Measurements from ENCODE around the gene PRDM16. TPM values are rescaled to one million over a fixed set of nuclear protein-coding genes. Genes with fewer than 3 reads are reported as not detected.
A peak's percentile ranks its signal among the peaks of the same experiment; 100 is the strongest.

Gene PRDM16
- total and polyA plus RNA-seq, 2 of the 13 experiments (the other 11 are each of a cell fraction or from before 2014, with no cell fraction given): 0.15 to 0.81 TPM

DNA sequence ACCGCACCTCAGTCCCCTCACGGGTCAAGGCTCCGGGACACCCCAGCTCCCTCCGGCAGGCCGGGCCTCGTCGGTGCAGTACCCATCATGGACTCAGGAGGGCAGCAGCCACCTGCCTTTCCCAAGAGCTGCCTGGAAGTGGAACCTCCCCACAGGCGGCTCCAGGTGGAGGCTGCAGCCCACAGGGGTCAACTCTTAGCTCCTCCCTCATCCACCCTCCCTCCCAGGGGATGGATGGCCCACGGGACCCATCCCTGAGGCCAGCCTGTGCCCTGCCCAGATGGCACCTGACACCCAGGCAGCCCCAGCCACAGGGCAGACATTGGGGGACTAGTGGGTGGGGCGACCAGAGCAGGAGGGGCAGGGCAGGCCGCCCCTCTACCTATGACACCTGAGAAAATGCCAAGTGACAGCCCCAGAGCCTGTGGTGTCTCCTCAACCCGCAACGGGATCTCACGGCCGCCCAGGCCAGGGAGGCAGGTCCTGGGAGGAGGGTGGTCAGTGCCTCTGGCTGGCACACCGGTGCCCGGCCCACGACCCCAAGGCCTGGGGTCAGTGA lies 384.3 kb downstream of the PRDM16 start (continued):
- TF ChIP-seq, protein P1, sequence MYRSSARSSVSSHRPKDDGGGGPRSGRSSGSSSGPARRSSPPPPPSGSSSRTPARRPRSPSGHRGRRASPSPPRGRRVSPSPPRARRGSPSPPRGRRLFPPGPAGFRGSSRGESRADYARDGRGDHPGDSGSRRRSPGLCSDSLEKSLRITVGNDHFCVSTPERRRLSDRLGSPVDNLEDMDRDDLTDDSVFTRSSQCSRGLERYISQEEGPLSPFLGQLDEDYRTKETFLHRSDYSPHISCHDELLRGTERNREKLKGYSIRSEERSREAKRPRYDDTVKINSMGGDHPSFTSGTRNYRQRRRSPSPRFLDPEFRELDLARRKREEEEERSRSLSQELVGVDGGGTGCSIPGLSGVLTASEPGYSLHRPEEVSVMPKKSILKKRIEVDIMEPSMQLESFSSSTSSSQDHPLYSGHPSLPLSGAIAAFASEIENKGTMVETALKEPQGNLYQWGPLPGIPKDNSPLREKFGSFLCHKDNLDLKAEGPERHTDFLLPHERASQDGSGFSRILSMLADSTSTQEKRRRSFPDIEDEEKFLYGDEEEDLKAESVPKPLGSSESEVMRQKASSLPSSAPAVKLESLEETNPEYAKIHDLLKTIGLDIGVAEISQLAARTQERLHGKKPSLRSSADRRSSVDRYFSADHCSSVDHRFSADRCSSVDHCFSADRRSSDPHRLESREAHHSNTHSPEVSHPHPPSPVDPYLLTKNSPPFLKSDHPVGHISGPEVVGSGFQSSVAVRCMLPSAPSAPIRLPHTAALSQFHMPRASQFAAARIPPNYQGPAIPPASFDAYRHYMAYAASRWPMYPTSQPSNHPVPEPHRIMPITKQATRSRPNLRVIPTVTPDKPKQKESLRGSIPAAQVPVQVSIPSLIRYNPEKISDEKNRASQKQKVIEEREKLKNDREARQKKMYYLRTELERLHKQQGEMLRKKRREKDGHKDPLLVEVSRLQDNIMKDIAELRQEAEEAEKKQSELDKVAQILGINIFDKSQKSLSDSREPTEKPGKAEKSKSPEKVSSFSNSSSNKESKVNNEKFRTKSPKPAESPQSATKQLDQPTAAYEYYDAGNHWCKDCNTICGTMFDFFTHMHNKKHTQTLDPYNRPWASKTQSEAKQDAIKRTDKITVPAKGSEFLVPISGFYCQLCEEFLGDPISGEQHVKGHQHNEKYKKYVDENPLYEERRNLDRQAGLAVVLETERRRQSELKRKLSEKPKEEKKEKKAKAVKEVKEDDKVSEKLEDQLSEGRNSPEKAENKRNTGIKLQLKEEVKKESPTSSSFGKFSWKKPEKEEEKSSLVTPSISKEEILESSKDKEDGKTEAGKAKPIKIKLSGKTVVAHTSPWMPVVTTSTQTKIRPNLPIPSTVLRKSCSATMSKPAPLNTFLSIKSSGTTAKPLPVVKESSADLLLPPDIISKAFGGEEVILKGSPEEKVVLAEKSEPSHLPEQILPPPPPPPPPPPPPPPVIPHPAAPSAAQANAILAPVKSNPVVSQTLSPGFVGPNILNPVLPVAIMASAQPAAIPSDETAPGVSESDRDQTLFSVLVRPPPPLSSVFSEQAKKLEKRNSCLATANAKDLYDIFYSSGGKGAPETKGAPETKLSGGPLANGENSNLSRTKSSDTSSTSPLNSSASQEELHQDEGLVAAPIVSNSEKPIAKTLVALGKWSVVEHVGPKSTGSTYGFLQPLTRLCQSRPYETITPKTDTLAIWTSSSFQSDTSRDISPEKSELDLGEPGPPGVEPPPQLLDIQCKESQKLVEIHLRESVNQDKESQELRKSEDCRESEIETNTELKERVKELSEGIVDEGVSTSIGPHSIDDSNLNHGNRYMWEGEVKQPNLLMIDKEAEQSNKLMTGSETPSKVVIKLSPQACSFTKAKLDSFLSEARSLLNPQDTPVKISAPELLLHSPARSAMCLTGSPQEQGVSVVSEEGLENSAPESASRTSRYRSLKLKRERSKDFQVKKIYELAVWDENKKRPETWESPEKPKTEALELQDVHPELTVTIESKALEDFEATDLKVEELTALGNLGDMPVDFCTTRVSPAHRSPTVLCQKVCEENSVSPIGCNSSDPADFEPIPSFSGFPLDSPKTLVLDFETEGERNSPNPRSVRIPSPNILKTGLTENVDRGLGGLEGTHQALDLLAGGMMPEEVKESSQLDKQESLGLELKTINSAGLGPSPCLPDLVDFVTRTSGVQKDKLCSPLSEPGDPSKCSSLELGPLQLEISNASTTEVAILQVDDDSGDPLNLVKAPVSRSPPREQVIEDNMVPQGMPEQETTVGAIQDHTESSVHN (CRISPR knock-in tag; IDR thresholded peaks at IDR 0.05): 0 out of 2 replicates have a peak, but pooled peaks have one; percentile 28
- no peak for TF ChIP-seq FOSL1 (CRISPR knock-in tag; IDR thresholded peaks at IDR 0.05; ENCODE audit: borderline replicate concordance)
- TF ChIP-seq IRF2 (CRISPR knock-in tag; IDR thresholded peaks at IDR 0.05): 0 out of 2 replicates have a peak, but pooled peaks have one; percentile 62
- no peak for TF ChIP-seq SMAD3 (CRISPR knock-in tag; IDR thresholded peaks at IDR 0.05)
- TF ChIP-seq SYNCRIP (IDR thresholded peaks at IDR 0.05; ENCODE audit: insufficient read depth, low read depth, low read length): no peak
- TF ChIP-seq, protein P2, sequence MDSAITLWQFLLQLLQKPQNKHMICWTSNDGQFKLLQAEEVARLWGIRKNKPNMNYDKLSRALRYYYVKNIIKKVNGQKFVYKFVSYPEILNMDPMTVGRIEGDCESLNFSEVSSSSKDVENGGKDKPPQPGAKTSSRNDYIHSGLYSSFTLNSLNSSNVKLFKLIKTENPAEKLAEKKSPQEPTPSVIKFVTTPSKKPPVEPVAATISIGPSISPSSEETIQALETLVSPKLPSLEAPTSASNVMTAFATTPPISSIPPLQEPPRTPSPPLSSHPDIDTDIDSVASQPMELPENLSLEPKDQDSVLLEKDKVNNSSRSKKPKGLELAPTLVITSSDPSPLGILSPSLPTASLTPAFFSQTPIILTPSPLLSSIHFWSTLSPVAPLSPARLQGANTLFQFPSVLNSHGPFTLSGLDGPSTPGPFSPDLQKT (CRISPR knock-in tag; IDR thresholded peaks at IDR 0.05; ENCODE audit: borderline replicate concordance): no peak
- 0 out of 2 replicates have a peak, but pooled peaks have one; percentile 6 for TF ChIP-seq HNF4G (IDR thresholded peaks at IDR 0.05; ENCODE audit: borderline replicate concordance, low read depth, low read length)
- TF ChIP-seq HNF4G (CRISPR knock-in tag; IDR thresholded peaks at IDR 0.05; ENCODE audit: borderline replicate concordance, low read depth): no peak
- TF ChIP-seq JDP2 (CRISPR knock-in tag; IDR thresholded peaks at IDR 0.05; ENCODE audit: borderline replicate concordance): no peak
- TF ChIP-seq, protein P3, sequence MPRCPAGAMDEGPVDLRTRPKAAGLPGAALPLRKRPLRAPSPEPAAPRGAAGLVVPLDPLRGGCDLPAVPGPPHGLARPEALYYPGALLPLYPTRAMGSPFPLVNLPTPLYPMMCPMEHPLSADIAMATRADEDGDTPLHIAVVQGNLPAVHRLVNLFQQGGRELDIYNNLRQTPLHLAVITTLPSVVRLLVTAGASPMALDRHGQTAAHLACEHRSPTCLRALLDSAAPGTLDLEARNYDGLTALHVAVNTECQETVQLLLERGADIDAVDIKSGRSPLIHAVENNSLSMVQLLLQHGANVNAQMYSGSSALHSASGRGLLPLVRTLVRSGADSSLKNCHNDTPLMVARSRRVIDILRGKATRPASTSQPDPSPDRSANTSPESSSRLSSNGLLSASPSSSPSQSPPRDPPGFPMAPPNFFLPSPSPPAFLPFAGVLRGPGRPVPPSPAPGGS (CRISPR knock-in tag; IDR thresholded peaks at IDR 0.05): peak; percentile 38; the same call in 1 of the 2 replicates
- TF ChIP-seq CENPT (CRISPR knock-in tag; IDR thresholded peaks at IDR 0.05; ENCODE audit: low read depth): no peak
- TF ChIP-seq ZFP36 (IDR thresholded peaks at IDR 0.05; ENCODE audit: borderline replicate concordance, low read depth, low read length, partially characterized antibody): peak; percentile 15
- TF ChIP-seq ZNF607 (CRISPR knock-in tag; IDR thresholded peaks at IDR 0.05; ENCODE audit: borderline replicate concordance): no peak
- TF ChIP-seq ZNF557 (CRISPR knock-in tag; IDR thresholded peaks at IDR 0.05): no peak
